OCI-LY7 (cell line): ENCODE measurements around the gene ITGB1. TPM values are rescaled to one million over a fixed set of nuclear protein-coding genes. Genes with fewer than 3 reads are reported as not detected.
A peak's percentile ranks its signal among the peaks of the same experiment; 100 is the strongest.

ENCODE experiments used
- BruUV-seq: library from RNA; stranded (reverse); fragments of 400-500 nt; replicated peaks from 2 replicates; lab custom pipeline; 2021; lab: Mats Ljungman, UMichigan
- CTCF ChIA-PET: fragments of 300-600 bp; sonication (Branson Sonifier 250); formaldehyde crosslinking; loops from one replicate; lab custom pipeline; 2022; ENCODE audit warnings: antibody characterized with exemption; ENCODE audit not compliant: unreplicated experiment; lab: Charles Lee
- POLR2A ChIA-PET: fragments of 300-600 bp; sonication (Branson Sonifier 250); formaldehyde crosslinking; loops from one replicate; lab custom pipeline; 2022; ENCODE audit warnings: antibody characterized with exemption; lab: Charles Lee
- DNase-seq: peaks from one replicate; pipeline ENCODE4 v3.0.0-alpha.2; 2015; ENCODE audit warnings: low spot score
- H2AFZ ChIP-seq: fragments of 200-600 bp; sonication (generic), shearing (Covaris generic); 2 replicates; pipeline ENCODE4 v1.6.1; 2014; ENCODE audit warnings: mild to moderate bottlenecking, antibody characterized with exemption, low read length, moderate library complexity
- H3K27ac ChIP-seq: fragments of 200-600 bp; sonication (generic); 2 replicates; pipeline ENCODE4 v1.5.1; 2014; ENCODE audit warnings: mixed run types, low read depth, mild to moderate bottlenecking, moderate library complexity, low read length, inconsistent platforms; ENCODE audit not compliant: poor library complexity, severe bottlenecking
- H3K36me3 ChIP-seq: fragments of 200-600 bp; sonication (generic); 2 replicates; pipeline ENCODE4 v1.6.1; 2014; ENCODE audit warnings: mild to moderate bottlenecking, antibody characterized with exemption, low read length, moderate library complexity, mixed read lengths; ENCODE audit not compliant: insufficient read depth
- H3K4me1 ChIP-seq: fragments of 200-600 bp; sonication (generic); 2 replicates; pipeline ENCODE4 v1.5.1; 2014; ENCODE audit warnings: mild to moderate bottlenecking, low read length; ENCODE audit not compliant: insufficient read depth, poor library complexity, severe bottlenecking
- H3K4me2 ChIP-seq: fragments of 200-600 bp; sonication (generic); 2 replicates; pipeline ENCODE4 v1.6.1; 2014; ENCODE audit warnings: mild to moderate bottlenecking, low read length
- H3K4me3 ChIP-seq: fragments of 200-600 bp; sonication (generic); 2 replicates; pipeline ENCODE4 v1.5.1; 2014; ENCODE audit warnings: mild to moderate bottlenecking, low read depth, low read length; ENCODE audit not compliant: poor library complexity, severe bottlenecking
- H3K79me2 ChIP-seq: fragments of 200-600 bp; sonication (generic); 2 replicates; pipeline ENCODE4 v1.6.1; 2016; ENCODE audit warnings: low read depth, mild to moderate bottlenecking, low read length, moderate library complexity, mixed read lengths; ENCODE audit not compliant: insufficient read depth
- H3K9me2 ChIP-seq: fragments of 200-600 bp; sonication (generic); 2 replicates; pipeline ENCODE4 v1.6.1; 2016; ENCODE audit warnings: mild to moderate bottlenecking, low read length, mixed read lengths; ENCODE audit not compliant: insufficient read depth
- H3K9me3 ChIP-seq: fragments of 200-600 bp; sonication (generic); 2 replicates; pipeline ENCODE4 v1.6.1; 2014; ENCODE audit warnings: mild to moderate bottlenecking, mixed run types, low read length, mixed read lengths
- H4K20me1 ChIP-seq: fragments of 200-600 bp; sonication (generic); 2 replicates; pipeline ENCODE4 v1.6.1; 2014; ENCODE audit warnings: mild to moderate bottlenecking, antibody characterized with exemption, low read length, moderate library complexity, mixed read lengths; ENCODE audit not compliant: insufficient read depth
- EZH2phosphoT487 ChIP-seq: fragments of 200-600 bp; sonication (generic); IDR thresholded peaks from 2 replicates; pipeline ENCODE4 v1.6.1; 2018; ENCODE audit warnings: low read depth, borderline replicate concordance, mild to moderate bottlenecking, mixed run types, antibody characterized with exemption, low read length, moderate library complexity, mixed read lengths
- intact Hi-C: fragments of 100-400 bp; cut with micrococcal nuclease; formaldehyde crosslinking; loops from one replicate; pipeline ENCODE4 v1.10.0; 2022; ENCODE audit not compliant: unreplicated experiment
- total RNA-seq, 2 experiments: library from RNA; depleted of rRNA in 1 of 2; stranded (reverse); fragments of >200 nt in 1 of 2; shearing (Covaris generic) in 1 of 2; gene quantifications; 2 replicates each; pipeline ENCODE4 v1.2.3, GENCODE V29; 2014 to 2022
- TF ChIP-seq, protein P1 (sequence below): fragments of 200-600 bp; sonication (generic); conservative IDR thresholded peaks from 2 replicates; pipeline ENCODE4 v1.5.1; 2014; ENCODE audit warnings: mild to moderate bottlenecking, antibody characterized with exemption, low read length, moderate library complexity, mixed read lengths

The ITGB1 gene
- total RNA-seq, 2 experiments from 2014 or later, result 165 to 167 TPM

DNA sequence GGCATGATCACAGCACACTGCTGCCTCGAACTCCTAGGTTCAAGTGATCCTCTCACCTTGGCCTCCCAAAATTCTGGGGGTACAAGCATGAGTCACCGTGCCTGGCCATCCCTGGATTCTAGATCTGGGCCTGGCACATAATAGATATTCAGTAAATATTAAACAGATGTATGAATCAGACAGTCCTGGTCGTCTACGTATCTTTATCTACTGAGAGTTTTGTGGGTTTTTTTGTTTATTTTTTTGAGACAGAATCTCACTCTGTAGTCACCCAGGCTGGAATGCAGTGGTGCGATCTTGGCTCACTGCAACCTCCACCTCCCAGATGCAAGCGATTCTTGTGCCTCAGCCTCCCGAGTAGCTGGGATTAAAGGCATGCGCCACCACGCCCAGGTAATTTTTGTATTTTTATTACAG lies 24.3 kb upstream of the ITGB1 start:
- H2AFZ ChIP-seq, result peak overlapping the region; percentile 87; the same call in 1 of the 2 replicates

DNA sequence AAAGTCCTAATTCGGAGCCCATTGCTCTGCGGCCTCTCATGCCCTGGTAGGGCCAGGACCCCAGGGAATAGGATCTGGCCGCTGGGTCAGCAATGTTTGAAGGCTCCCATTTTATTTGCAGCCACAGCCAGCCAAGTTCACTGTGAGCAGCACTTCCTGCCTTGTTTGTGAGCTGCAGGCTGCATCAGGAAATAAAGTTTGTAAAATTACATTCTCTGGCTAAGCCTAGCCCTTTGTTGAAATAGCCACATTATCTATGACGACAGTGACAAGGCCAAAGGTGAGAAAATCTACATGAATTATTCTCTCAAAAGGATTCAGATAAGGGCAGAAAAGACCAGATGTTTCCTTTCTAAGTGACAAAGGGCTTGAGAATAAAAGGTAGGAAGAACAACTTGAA lies 23.7 kb upstream of the ITGB1 start:
- Histone ChIP-seq H2AFZ (peak overlapping the region; percentile 87), H3K27ac (peak overlapping the region; percentile 63)
- intact Hi-C loops, result no loop called here

More for the DNA sequence above, 24.3 kb upstream of the ITGB1 start:
- Histone ChIP-seq H3K9me2 (no peaks in the 10 kb centered on the region), H3K9me3 (peaks cover 5% of the 10 kb centered on the region; the same call in 1 of the 2 replicates), H3K4me1 (peaks cover 62% of the 10 kb centered on the region), H3K79me2 (no peaks in the 10 kb centered on the region), H3K4me2 (peak overlapping the region; percentile 83; the same call in 1 of the 2 replicates), H3K27ac (peak overlapping the region; percentile 63), H3K4me3 (no peak overlapping the region), H3K36me3 (no peaks in the 10 kb centered on the region), H4K20me1 (no peaks in the 10 kb centered on the region)
- no peak for TF ChIP-seq EZH2phosphoT487
- TF ChIP-seq, protein P1, sequence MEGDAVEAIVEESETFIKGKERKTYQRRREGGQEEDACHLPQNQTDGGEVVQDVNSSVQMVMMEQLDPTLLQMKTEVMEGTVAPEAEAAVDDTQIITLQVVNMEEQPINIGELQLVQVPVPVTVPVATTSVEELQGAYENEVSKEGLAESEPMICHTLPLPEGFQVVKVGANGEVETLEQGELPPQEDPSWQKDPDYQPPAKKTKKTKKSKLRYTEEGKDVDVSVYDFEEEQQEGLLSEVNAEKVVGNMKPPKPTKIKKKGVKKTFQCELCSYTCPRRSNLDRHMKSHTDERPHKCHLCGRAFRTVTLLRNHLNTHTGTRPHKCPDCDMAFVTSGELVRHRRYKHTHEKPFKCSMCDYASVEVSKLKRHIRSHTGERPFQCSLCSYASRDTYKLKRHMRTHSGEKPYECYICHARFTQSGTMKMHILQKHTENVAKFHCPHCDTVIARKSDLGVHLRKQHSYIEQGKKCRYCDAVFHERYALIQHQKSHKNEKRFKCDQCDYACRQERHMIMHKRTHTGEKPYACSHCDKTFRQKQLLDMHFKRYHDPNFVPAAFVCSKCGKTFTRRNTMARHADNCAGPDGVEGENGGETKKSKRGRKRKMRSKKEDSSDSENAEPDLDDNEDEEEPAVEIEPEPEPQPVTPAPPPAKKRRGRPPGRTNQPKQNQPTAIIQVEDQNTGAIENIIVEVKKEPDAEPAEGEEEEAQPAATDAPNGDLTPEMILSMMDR, result no peak
- no peak for DNase-seq
- POLR2A ChIA-PET, result interaction anchor here (2.2 to 7.2 kb wide), 6 partner anchors 10 to 114 kb away, joined by 6 to 68 read pairs (median 30); no protein-coding TSS in a partner anchor
- no TSS peak for BruUV-seq
- CTCF ChIA-PET, result interaction anchor here (1.4 kb wide), 1 partner anchor 13 kb away, joined by 3 read pairs; no protein-coding TSS in a partner anchor
- intact Hi-C loops, result no loop called here

More for the DNA sequence above, 23.7 kb upstream of the ITGB1 start:
- ChIA-PET CTCF (no interaction called here), POLR2A (interaction anchor here (1.4 to 7.2 kb wide), 7 partner anchors 9 to 114 kb away, joined by 4 to 68 read pairs (median 25); no protein-coding TSS in a partner anchor)
- H3K9me3 ChIP-seq, result peaks cover 5% of the 10 kb centered on the region; the same call in 1 of the 2 replicates
- H3K9me2 ChIP-seq, result no peaks in the 10 kb centered on the region
- H4K20me1 ChIP-seq, result no peaks in the 10 kb centered on the region
- no TSS peak for BruUV-seq
- H3K4me2 ChIP-seq, result peak overlapping the region; percentile 83
- H3K79me2 ChIP-seq, result no peaks in the 10 kb centered on the region
- TF ChIP-seq, protein P1, result no peak
- TF ChIP-seq EZH2phosphoT487, result no peak
- H3K4me1 ChIP-seq, result peaks cover 62% of the 10 kb centered on the region
- no peaks in the 10 kb centered on the region for H3K36me3 ChIP-seq
- no peak overlapping the region for H3K4me3 ChIP-seq
- peak; percentile 37 for DNase-seq
